HG03520 (cell line): ENCODE measurements around the gene CST3.

Experiments
- ATAC-seq: cut with Tn5 transposase; IDR thresholded peaks from one replicate; pipeline ENCODE4 v1.9.1; 2021; ENCODE audit warnings: mild to moderate bottlenecking, moderate library complexity; ENCODE audit not compliant: unreplicated experiment

CST3 gene

GRCh38 chr20:23605867-23606651 is 31.7 kb downstream of the CST3 start, which contains the start of gene CST9:
Gene CST9 (minus strand): TSS chr20:23605917. CDS start chr20:23605864, 53 bp downstream.
- no peak for ATAC-seq

- no peak for ATAC-seq
Observed at GRCh38 chr20:23604306-23604705, 33.4 kb downstream of the CST3 start.

GRCh38 chr20:23603321-23603720 is 34.4 kb downstream of the CST3 start:
- no peak for ATAC-seq

GRCh38 chr20:23602699-23603098 is 35.1 kb downstream of the CST3 start:
- no peak for ATAC-seq

GRCh38 chr20:23602241-23602640 is 35.5 kb downstream of the CST3 start:
- no peak for ATAC-seq

- ATAC-seq = no peak
Observed at GRCh38 chr20:23601715-23602114, 36.0 kb downstream of the CST3 start.

GRCh38 chr20:23598481-23598880 is 39.3 kb downstream of the CST3 start:
- ATAC-seq = no peak

GRCh38 chr20:23596579-23597250 is 41.0 kb downstream of the CST3 start:
- ATAC-seq = no peak

- ATAC-seq = no peak
Observed at GRCh38 chr20:23595941-23596340, 41.8 kb downstream of the CST3 start.

- no peak for ATAC-seq
Observed at GRCh38 chr20:23588434-23589403, 49.0 kb downstream of the CST3 start.

- no peak for ATAC-seq
Observed at GRCh38 chr20:23587631-23588030, 50.1 kb downstream of the CST3 start.

GRCh38 chr20:23586735-23587525 is 50.8 kb downstream of the CST3 start:
- ATAC-seq = no peak

GRCh38 chr20:23585808-23586734 is 51.7 kb downstream of the CST3 start:
- ATAC-seq = no peak

GRCh38 chr20:23585449-23585807 is 52.3 kb downstream of the CST3 start:
- ATAC-seq = no peak

GRCh38 chr20:23584434-23585199 is 53.1 kb downstream of the CST3 start:
- no peak for ATAC-seq
